ENCODE measurements around the gene ACBD4. TPM values are rescaled to one million over a fixed set of nuclear protein-coding genes. Genes with fewer than 3 reads are reported as not detected.
"Not testable (repeated sequence)": the region's sequence is repeated elsewhere in the genome, so short reads cannot be mapped to it uniquely, and the experiment has no call there.

The ACBD4 gene
- total RNA-seq, 4 donors from 2014 or later = 6.2 to 37.7 (median 10.9) TPM

DNA sequence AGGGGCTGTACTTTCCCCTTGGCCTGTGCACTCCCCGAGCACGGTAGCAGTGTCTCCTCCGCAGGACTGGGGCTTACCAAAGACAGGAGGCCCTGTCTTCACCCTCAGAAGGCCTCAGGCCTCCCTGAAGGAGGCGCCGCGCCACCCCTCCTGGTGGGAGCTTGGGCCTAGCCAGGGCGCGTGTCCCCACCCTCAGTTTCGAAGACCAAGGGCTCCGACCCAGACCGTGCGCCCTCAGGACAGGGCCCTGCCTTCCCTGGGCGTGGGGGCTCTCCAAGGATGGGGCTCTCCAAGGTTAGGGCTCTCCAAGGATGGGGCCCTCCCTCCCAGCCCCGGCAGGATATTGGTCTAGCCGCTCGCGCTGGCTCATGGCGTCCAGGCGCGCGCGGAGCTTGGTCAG, 14.9 kb upstream of the ACBD4 start:
- DNase-seq (ENCODE audit: low spot score in 2 of 2) = no peak
- TF ChIP-seq EP300 (IDR thresholded peaks at IDR 0.05) = no peak
- TF ChIP-seq, protein P1, sequence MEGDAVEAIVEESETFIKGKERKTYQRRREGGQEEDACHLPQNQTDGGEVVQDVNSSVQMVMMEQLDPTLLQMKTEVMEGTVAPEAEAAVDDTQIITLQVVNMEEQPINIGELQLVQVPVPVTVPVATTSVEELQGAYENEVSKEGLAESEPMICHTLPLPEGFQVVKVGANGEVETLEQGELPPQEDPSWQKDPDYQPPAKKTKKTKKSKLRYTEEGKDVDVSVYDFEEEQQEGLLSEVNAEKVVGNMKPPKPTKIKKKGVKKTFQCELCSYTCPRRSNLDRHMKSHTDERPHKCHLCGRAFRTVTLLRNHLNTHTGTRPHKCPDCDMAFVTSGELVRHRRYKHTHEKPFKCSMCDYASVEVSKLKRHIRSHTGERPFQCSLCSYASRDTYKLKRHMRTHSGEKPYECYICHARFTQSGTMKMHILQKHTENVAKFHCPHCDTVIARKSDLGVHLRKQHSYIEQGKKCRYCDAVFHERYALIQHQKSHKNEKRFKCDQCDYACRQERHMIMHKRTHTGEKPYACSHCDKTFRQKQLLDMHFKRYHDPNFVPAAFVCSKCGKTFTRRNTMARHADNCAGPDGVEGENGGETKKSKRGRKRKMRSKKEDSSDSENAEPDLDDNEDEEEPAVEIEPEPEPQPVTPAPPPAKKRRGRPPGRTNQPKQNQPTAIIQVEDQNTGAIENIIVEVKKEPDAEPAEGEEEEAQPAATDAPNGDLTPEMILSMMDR (IDR thresholded peaks at IDR 0.05) = no peak
- no peak for TF ChIP-seq POLR2AphosphoS5 (IDR thresholded peaks at IDR 0.05)
- no peak for TF ChIP-seq POLR2A (IDR thresholded peaks at IDR 0.05)
- no peak overlapping the region for H3K4me3 ChIP-seq
- peaks cover 28% of the 10 kb centered on the region for H3K4me1 ChIP-seq
- no peaks in the 10 kb centered on the region for H3K27me3 ChIP-seq
- no peaks in the 10 kb centered on the region for H3K9me3 ChIP-seq
- 100% methylated on average over 2 of the region's 22 CpGs for WGBS
- peaks cover 28% of the 10 kb centered on the region for H3K36me3 ChIP-seq
- no peak overlapping the region for H3K27ac ChIP-seq

DNA sequence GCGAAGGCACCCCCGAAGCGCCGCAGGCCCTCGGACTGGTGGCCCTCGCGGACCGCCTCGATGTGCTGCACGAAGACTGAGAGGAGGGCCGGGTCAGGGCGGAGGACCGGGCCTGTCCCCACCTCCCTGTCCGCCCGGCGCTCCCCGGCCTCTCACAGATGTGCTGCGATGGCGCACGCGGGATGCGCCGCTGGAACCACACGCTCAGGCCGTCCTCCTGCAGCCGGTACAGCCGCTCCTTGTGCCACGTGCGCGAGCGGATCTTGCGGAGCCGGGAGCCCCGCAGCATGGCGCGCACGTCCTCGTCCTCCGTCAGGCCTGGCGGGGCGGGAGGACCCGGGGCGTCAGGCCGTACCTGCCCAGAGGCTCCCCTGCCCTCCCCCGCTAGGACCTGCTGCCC, 14.4 kb upstream of the ACBD4 start:
- Histone ChIP-seq H3K4me3 (no peak overlapping the region), H3K36me3 (peaks cover 28% of the 10 kb centered on the region), H3K27ac (no peak overlapping the region), H3K27me3 (no peaks in the 10 kb centered on the region), H3K4me1 (peaks cover 28% of the 10 kb centered on the region), H3K9me3 (no peaks in the 10 kb centered on the region)
- DNase-seq (ENCODE audit: low spot score in 2 of 2) = no peak
- 96% methylated on average over 19 of the region's 45 CpGs for WGBS
- TF ChIP-seq POLR2AphosphoS5 (IDR thresholded peaks at IDR 0.05) = no peak
- no peak for TF ChIP-seq EP300 (IDR thresholded peaks at IDR 0.05)
- TF ChIP-seq, protein P1 (IDR thresholded peaks at IDR 0.05) = no peak
- TF ChIP-seq POLR2A (IDR thresholded peaks at IDR 0.05) = no peak

DNA sequence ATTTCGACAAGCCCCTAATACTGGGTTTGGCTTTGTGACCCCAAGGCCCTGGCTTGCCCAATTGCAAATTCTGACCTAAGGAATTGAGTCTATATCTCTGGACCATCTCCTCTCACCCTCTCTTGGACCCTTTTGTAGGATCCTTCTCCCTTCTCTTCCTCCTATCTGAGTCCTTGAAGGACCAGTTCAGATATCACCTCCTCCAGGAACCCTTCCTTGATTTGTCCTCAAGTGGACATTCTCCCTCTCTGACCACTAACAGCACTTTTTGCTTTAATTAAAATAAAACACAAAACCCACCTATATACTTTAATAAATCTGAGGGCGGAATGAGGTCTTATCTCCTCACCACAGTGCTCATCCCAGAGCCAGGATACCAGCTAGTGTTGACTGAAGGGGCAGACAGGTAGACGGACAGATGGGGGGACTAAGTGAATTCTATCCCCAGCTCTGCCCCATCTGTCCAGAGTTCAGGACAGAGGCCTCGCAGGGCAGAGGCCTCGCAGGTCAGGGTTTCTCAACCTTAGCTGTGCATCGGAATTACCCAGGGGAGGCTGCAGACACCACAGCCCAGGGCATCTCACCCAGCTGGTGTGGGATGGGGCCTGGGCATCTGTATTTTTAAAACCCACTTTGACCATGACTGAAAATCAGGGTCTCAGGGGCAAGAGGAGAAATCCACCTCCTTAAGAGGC, 12.3 kb upstream of the ACBD4 start:
- H3K36me3 ChIP-seq = peaks cover 21% of the 10 kb centered on the region
- H3K27ac ChIP-seq = peak overlapping the region; percentile 65
- H3K27me3 ChIP-seq = no peaks in the 10 kb centered on the region
- H3K4me1 ChIP-seq = peaks cover 39% of the 10 kb centered on the region
- TF ChIP-seq, protein P1 (IDR thresholded peaks at IDR 0.05) = no peak
- TF ChIP-seq POLR2A (IDR thresholded peaks at IDR 0.05) = no peak
- TF ChIP-seq POLR2AphosphoS5 (IDR thresholded peaks at IDR 0.05) = no peak
- no peak for TF ChIP-seq EP300 (IDR thresholded peaks at IDR 0.05)
- WGBS = 92% methylated on average over 6 of the region's 6 CpGs
- H3K9me3 ChIP-seq = no peaks in the 10 kb centered on the region
- no peak for DNase-seq (ENCODE audit: low spot score in 2 of 2)
- no peak overlapping the region for H3K4me3 ChIP-seq

DNA sequence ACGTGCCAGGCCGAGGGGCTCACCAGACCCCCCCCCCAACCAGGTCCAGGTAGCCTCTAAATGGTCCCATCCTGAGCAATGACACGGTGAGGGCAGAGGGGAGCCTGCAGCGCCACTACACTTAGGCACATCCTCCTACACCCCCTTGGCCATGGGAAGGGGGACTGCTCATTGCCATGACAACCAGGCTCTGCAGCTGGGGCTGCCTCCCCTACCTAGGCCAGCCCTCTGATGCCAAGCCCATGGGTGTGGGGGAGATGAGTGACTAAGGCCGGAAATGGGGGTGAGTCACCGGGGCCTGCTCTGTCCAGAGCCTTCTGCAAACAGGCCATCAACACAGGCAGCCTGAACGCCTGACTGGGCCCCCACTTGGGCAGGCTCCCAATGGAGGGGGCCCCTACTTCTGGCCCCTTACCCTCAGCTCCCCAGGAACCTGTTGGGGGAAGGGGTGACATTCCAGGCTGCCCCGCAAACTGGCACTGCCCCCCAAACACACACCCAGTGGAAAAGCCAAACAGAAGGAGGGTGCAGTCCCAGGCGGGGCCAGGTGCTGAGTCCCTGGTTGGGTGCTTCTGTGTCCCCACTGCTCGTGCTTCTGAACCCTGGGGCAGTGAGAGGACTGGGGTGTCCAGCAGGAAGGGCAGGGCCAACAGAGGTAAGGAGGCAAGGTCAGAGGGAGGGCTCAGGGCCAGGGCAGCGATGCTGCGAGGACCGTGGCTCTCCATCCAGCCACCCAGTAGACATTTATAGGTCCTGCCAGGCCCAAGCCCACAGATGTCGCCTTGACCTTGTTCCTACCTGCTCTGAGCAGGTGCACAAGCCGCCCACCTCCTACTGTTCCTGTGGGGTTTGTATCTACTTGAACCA, 11.3 kb upstream of the ACBD4 start:
- peak overlapping the region; percentile 65 for H3K27ac ChIP-seq
- peaks cover 49% of the 10 kb centered on the region for H3K4me1 ChIP-seq
- TF ChIP-seq POLR2AphosphoS5 (IDR thresholded peaks at IDR 0.05) (no peak), POLR2A (IDR thresholded peaks at IDR 0.05) (no peak), EP300 (IDR thresholded peaks at IDR 0.05) (no peak)
- TF ChIP-seq, protein P1 (IDR thresholded peaks at IDR 0.05) = no peak
- WGBS = 61% methylated on average over 10 of the region's 15 CpGs
- H3K27me3 ChIP-seq = no peaks in the 10 kb centered on the region
- peaks cover 15% of the 10 kb centered on the region for H3K36me3 ChIP-seq
- DNase-seq (ENCODE audit: low spot score in 2 of 2) = peak in 1 of 2 donors; percentile 88
- no peak overlapping the region for H3K4me3 ChIP-seq
- no peaks in the 10 kb centered on the region for H3K9me3 ChIP-seq

DNA sequence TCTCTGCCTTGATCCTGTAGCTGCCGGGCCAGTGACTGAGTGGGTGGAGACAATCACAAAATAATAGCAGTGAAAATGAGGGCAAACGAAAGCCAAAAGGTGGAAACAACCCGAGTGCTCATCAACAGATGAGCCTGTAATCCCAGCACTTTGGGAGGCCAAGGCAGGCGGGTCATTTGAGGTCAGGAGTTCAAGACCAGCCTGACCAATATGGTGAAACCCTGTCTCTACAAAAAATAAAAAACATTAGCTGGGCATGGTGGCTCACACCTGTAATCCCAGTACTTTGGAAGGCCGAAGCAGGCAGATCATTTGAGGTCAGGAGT, 10.7 kb upstream of the ACBD4 start:
- not testable (repeated sequence) for H3K27me3 ChIP-seq; H3K36me3 ChIP-seq; H3K4me3 ChIP-seq; DNase-seq (ENCODE audit: low spot score in 2 of 2); H3K9me3 ChIP-seq
- WGBS = 59% methylated on average over 5 of the region's 5 CpGs
- Histone ChIP-seq H3K27ac (peak overlapping the region; percentile 65), H3K4me1 (peaks cover 55% of the 10 kb centered on the region)

Data from suprapubic skin (tissue), 4 donors.